GM19043 (cell line): ENCODE data around the gene SLC24A3.

Experiments
- ATAC-seq: cut with Tn5 transposase; IDR thresholded peaks from one replicate; pipeline ENCODE4 v1.9.1; 2021; ENCODE audit warnings: low read depth; ENCODE audit not compliant: unreplicated experiment

SLC24A3 gene

GRCh38 chr20:19335916-19336315 is 123.5 kb downstream of the SLC24A3 start:
- no peak for ATAC-seq

DNA sequence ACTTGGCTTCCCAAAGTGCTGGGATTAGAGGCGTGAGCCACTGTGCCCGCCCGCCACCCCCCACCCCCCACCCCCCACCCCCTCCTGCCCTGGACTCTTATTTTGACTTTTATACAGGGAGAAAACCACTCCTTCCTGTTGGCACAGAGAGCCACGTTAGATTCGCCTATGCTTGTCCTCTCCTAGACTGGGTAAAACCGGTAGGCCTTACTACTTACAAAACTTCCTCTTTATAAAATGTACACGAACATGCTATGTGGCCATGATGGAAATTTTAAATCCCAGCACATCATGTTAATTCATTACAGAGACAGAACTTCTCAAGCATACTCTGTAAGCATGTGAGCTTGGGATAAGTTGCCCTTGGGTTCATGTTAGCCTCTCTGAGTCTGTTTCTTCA is 124.2 kb downstream of the SLC24A3 start:
- ATAC-seq: no peak

- ATAC-seq: no peak
These were observed 125.9 kb downstream of the SLC24A3 start for GRCh38 chr20:19338380-19338779.

DNA sequence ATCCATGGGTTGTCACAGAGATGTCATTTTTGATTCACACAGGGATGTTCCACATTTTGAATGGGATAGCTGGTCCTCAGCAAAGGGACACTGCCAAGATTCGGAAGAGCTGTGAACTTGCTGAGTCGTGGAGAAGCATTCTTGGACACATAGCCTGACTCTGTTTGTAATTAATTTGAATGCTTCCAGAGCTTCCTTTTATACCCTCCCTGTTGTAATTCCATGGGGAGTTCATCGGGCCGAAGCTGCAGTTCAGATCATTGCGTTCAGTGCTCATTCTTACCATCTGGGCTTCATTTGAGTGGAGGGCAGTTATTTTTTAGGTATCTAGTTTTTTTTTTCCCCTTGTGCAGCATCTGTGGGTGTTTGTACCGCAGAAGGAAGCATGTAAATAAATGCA is 126.5 kb downstream of the SLC24A3 start:
- no peak for ATAC-seq

DNA sequence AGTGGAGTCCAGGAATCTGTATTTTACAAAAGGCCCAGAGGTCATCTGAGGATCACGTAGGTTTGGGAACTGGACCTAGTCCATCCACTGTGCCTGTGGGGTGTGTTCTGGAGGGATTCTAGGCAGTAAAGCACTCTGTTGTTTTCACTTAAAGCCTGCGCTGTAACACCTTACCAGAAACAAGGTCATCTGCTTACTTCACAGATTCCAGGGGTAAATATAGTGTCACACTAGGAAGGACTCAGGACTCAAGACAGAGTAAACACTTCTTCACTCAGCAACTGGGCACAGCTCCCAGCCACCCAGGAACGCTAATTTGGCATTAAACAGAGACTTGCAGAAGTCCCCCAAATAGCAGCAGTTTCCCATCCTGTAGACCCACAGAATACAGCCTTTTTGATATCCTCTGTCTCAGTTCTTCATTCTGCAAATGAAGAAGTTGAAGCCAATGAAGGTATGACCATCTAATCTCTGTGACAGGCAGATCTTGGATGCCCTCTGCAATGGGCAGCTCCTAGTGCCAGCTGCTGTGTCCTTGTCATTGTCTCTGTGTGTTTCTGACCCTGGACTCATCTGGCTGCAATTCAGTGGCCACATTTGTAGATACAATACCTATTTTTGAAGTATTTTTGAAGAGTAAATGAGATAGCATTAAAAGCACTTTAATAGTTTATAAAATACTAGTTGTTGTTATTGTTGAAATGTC is 129.1 kb downstream of the SLC24A3 start:
- no peak for ATAC-seq

DNA sequence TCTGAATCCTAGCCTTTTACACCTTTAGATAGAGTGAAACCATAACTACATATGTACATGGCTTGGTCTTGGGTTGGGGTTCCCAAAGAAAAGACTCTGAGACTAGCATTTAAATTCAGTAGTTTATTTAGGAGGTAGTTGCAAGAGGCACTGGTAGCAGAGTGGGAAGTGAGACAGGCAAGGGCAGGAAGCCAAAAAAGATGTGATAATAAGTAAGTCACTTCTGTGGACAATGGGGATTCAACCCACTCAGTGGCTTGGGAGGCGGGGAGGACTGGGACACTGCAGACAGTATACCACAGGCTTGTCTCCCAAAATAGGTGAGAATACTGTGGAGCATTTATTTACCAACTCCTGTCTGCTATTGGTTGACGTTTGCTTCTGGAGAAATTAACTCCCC is 131.9 kb downstream of the SLC24A3 start:
- ATAC-seq: no peak

DNA sequence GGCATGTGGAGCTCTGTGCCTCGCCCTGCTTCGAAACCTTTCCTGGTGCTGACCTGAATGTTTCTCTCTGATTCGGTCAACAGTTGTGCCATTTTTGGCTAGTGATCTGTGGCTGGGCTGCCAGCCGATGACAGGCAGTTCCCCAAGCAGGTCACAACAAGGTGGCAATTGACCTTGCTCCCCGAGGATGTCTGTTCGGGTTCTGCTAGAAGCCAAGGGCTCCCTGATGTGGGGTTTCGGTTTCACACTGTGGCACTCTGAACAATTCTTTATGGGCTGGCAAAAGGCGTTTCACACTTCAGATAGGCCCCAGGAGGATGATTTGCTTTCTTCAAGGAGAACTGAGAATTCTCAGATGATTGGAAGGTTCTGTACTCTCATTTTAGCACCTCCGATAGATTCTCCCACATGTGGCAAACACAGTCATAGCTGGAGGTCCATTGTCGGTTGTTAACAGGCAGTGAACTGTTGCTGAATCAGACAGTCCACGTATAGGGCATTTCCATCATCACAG is 135.6 kb downstream of the SLC24A3 start:
- peak; percentile 61 for ATAC-seq

- ATAC-seq: no peak
These were observed 136.1 kb downstream of the SLC24A3 start for GRCh38 chr20:19348582-19348981.

DNA sequence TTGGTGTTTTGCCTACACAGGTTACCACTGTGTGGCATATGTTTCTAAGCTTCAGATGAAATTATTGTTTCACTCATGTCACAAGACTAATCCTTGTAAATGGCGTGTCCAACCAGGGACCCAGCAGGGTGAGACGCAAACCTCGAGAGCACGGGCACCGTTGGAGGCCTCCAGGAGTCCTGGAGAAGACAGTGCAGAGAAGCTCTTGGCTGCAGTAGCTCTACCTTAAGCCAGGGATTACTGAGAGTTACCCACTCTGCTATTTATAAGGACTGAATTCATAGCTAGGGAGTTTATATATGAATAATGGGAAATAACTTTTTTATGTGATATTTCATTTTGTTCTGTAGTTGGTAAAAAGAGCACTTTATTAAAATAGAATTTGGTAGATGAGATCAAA is 137.4 kb downstream of the SLC24A3 start:
- no peak for ATAC-seq

DNA sequence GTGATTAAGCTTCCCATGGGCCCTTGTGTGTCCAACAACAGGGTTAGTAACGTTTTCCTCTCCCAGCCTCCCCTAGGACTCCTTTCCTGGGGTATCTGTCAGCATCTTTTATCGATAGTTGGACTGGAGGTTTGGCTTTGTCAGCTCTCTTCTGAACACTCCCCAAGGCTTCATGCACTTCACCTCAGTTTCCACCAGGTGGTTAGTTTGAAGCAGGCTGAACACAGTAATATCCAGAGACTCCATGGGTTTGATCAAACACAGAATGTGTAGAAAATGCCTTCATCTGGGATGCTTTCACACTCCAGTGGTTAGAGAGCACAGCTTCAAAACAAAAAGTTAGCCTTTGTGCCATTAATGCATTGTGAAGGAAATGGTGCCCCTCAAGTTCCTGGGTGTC is 139.1 kb downstream of the SLC24A3 start:
- no peak for ATAC-seq

- ATAC-seq: no peak
These were observed 142.5 kb downstream of the SLC24A3 start for GRCh38 chr20:19354950-19355349.

DNA sequence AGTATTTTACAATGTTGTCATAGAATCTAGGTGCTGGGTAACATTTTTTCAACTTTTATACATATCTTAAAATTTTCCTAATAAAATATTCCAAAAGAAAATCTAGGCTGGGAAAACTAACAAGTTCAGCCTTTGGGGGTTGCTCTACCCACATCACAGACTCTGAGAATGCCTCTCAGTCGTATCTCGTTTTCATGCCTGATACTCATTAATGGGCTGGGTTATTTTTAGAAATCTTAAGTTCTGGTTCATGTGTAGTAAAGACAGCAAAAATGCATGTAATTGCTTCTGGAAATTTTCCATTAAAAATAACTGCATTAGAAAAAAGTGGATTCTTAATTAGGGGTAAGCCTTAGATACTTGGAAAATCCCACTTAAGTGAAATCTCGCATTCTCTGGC is 149.3 kb downstream of the SLC24A3 start:
- no peak for ATAC-seq

DNA sequence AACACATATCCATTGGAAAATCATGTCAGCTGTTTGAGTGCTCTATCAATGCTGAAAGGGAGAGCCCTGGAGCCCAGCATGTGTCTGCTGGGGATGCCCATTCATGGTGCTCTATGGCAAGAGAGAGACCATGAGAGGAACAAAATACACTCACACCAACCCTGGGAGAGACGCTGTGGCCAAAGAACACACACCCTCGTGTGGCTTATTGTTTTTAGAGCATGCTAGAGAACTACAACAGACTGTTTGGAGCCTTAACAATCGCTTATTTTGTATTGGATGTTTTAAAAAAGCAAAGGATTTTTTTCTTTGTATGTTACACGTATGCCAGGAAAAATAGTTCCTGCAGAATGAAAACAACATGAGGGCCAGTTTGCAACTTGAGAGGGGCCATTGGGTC is 151.0 kb downstream of the SLC24A3 start:
- ATAC-seq: no peak

- no peak for ATAC-seq
These were observed 155.1 kb downstream of the SLC24A3 start for GRCh38 chr20:19367591-19367990.

- no peak for ATAC-seq
These were observed 155.9 kb downstream of the SLC24A3 start for GRCh38 chr20:19368351-19368750.

DNA sequence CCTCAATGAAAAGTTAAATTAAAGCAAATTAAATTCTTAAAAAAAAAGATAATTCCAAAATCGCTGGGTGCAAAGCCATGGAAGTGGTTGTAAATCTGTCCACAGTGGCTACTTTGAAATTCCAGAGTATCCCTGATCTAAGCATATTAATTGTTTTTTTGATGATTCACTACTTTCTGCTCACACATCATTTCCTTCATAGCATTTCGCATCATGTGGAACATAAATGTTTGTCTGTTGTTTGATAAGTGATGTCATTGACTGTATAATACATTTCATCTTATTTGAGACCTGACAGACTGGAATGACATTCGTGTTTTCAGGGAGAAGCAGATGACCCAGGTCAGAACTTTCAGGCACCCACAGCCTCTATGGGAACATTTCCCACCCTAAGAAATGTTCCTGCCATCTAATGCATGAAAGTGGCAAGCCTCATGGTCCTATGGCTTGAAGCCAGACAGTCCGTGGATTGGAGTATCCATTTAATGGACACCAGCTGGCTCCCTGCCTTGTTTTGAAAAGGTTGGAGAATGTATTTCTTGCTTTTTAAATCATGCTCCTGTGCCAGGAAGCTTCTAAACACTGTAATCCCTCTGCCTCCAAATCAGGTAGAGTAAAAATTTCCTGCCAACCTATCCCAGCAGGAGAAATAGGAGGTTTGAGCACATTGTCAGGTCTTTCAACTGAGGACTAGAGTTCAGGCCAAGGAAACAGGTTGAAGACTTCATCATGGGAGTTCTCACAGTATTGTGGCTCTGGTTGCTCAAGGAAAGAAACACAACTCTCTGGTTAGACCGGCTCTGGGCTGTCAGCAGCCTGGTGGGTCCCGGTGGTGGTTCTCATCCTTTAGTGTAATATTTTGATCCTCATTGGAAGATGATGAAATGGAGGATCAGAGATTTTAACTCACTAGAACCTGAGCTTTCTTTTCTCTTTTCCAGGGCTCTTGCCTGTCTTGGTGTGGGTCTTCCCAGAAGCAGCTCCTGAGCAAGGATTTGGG is 157.9 kb downstream of the SLC24A3 start:
- no peak for ATAC-seq

GRCh38 chr20:19371112-19371511 is 158.7 kb downstream of the SLC24A3 start:
- no peak for ATAC-seq

DNA sequence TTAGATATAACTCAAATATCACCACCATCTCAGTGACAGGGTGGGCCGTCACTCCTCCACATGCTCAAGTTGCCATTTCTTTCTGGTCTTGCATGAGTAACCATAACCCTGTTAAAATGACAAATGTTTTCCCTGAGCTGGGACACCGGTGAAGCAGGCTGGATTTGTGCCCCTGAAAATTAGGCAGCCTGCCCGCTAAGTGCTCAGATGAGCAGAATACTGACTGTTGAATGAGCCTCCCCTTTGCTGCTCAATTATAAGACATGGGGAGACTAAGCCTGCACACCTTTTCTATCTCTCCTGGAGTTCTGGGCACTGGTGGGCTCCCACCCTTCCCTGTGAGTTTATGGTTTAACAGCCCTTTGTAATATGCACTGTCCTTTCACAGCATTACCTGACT is 161.8 kb downstream of the SLC24A3 start:
- ATAC-seq: no peak

DNA sequence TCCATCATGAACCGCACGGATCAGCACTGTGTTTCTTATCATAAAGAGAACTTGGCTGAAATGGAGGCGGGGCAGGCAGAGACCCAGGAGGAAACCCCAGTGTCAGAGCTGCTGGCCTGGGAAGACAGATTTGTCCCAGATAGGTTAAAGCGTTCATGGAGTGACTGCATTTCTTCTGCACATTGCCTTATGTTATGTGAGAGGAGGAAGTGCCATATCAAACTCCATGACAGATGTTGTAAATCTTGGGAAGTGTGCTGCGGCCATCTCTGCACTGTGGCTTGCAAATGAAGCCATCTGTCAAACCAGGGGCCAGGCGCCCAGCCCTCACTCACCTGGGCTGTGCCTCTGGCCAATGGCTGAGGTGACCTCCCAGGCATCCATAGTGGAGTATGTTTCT is 163.0 kb downstream of the SLC24A3 start:
- ATAC-seq: no peak

DNA sequence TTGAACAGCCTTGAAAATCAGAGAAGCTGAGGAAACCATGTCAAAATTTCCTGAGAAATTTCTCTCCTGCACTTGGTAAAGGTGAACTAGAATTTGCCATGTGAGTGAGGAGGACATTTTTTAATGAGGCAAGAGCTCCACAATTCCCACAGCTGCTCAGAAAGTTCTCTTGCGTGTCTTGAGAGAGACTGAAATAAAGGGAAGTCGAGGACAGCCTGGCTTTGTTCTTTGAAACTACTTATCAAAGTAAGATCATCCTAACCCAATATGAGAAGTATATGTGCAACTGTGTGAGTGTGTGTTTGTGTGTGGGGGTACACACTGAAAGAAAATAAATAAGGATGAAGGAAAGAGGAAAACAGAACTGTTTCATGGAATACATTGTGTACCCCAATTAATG is 163.4 kb downstream of the SLC24A3 start:
- no peak for ATAC-seq

DNA sequence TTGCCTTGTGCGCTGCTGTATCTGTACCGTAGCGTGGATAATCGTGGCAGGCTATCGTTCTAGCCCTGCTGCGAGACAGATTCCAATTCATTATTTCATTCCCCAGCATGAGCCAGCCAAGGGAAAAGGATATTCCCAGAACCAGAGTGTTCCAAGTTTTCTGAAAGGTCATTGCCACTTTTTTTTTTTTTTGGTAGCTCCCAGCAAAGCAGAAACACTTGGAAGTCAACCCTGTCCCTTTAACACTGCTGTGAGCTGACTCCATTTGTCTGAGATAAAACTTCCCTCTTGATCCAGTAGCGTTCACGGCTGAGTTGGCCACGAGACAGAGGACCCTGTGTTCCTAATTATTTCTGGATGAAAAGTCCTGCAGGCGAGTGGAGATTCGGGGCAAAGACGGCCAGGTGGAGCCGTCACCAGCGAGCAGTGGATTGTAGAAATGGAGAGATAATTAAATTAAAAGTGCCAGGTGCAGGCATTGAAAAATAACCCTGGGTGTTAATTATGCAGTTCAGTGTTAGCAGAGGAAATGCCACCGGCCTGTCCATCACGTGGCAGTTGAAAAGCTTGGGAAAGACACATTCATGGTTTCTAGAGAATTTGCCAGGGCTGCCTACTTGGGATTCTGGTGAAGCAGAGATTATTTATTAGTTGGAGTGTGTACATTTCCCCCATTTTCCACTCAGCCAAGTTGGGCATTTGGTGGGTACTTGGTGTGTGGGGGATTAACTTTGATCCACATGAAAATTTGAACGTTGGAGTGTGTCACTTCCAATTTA is 164.2 kb downstream of the SLC24A3 start:
- no peak for ATAC-seq
